GM12891 (cell line): ENCODE results near the gene WFDC5.

ENCODE experiments used
- PAX5 ChIP-seq: IDR thresholded peaks from 2 replicates; pipeline ENCODE4 v1.6.1; 2011; ENCODE audit warnings: low read length, moderate library complexity, mild to moderate bottlenecking; ENCODE audit not compliant: insufficient read depth, severe bottlenecking
- POLR2A ChIP-seq: IDR thresholded peaks from 2 replicates; pipeline ENCODE4 v1.6.1; 2011; ENCODE audit warnings: low read depth, low read length, control low read depth
- POLR2AphosphoS5 ChIP-seq: IDR thresholded peaks from 2 replicates; pipeline ENCODE4 v1.6.1; 2011; ENCODE audit warnings: low read depth, low read length, control low read depth

- TF ChIP-seq POLR2A, result no peak
- TF ChIP-seq POLR2AphosphoS5, result no peak
- no peak for TF ChIP-seq PAX5
These were observed at the start of gene WFDC5 for GRCh38 chr20:45114465-45115385.
